GM19099 (cell line): ENCODE data around the gene PYGM.

Experiments
- POLR2A ChIP-seq: IDR thresholded peaks from 3 replicates; pipeline ENCODE4 v1.6.1; 2011; ENCODE audit warnings: low read depth; ENCODE audit not compliant: insufficient read length; ENCODE audit errors: extremely low read depth

PYGM gene

GRCh38 chr11:64796757-64797541, 37.2 kb upstream of the PYGM start:
- no peak for TF ChIP-seq POLR2A

GRCh38 chr11:64796047-64796756, 36.4 kb upstream of the PYGM start:
- TF ChIP-seq POLR2A, result no peak

GRCh38 chr11:64794526-64794925, 34.8 kb upstream of the PYGM start:
- no peak for TF ChIP-seq POLR2A

- TF ChIP-seq POLR2A, result no peak
These were observed 33.7 kb upstream of the PYGM start for GRCh38 chr11:64793271-64794160.

GRCh38 chr11:64792482-64792881, 32.7 kb upstream of the PYGM start:
- no peak for TF ChIP-seq POLR2A

- no peak for TF ChIP-seq POLR2A
These were observed 32.1 kb upstream of the PYGM start for GRCh38 chr11:64791781-64792291.

GRCh38 chr11:64790205-64791095, 30.7 kb upstream of the PYGM start:
- TF ChIP-seq POLR2A, result no peak

GRCh38 chr11:64789331-64790204, 29.8 kb upstream of the PYGM start:
- TF ChIP-seq POLR2A, result no peak

- TF ChIP-seq POLR2A, result no peak
These were observed 28.8 kb upstream of the PYGM start for GRCh38 chr11:64788321-64789215.

GRCh38 chr11:64787526-64788320, 27.9 kb upstream of the PYGM start:
- no peak for TF ChIP-seq POLR2A

- no peak for TF ChIP-seq POLR2A
These were observed 26.5 kb upstream of the PYGM start for GRCh38 chr11:64786308-64786707.

GRCh38 chr11:64784813-64785581, 25.2 kb upstream of the PYGM start:
- no peak for TF ChIP-seq POLR2A
